Measurements from ENCODE around the gene ZSCAN4.

ZSCAN4 gene

DNA sequence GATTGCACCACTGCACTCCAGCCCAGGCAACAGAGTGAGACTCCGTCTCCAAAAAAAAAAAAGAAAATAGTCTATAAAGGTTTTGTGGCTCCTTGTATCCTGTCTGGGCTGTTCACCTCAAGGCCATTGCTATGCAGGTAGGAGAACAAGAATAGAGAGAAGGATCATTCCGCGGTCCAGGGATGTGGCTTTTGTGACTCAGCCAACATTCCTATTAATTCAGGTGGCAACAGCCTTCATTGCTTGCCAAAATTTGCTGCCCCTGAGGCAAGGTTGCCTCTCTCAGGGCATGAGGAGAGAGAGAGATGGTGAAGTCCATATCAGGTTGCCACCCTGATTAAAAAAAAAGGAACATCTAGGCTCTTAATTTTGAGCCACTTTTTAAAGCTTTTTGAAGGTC is 21.0 kb downstream of the ZSCAN4 start:
- H3K36me3 ChIP-seq (replicated peaks; ENCODE audit: insufficient read depth, low read length), result peaks cover 28% of the 10 kb centered on the region
- H3K9me3 ChIP-seq (replicated peaks; ENCODE audit: insufficient read depth, low read length), result no peaks in the 10 kb centered on the region
- no peak overlapping the region for H3K27ac ChIP-seq (ENCODE audit: low read length)
- no peak overlapping the region for H3K4me2 ChIP-seq (ENCODE audit: low read depth, low read length)
- H3K27me3 ChIP-seq (replicated peaks; ENCODE audit: insufficient read depth, low read length), result no peaks in the 10 kb centered on the region
- no peak for TF ChIP-seq EZH2 (optimal IDR thresholded peaks at IDR 0.05; ENCODE audit: low read depth, low read length)
- TF ChIP-seq EZH2phosphoT487 (IDR thresholded peaks at IDR 0.05; ENCODE audit: low read length), result no peak
- no peak for TF ChIP-seq CTCF (IDR thresholded peaks at IDR 0.05; ENCODE audit: low read length)
- no peaks in the 10 kb centered on the region; the same call in 1 of the 2 replicates for H3F3A ChIP-seq (ENCODE audit: insufficient read depth, low read length)
- no peaks in the 10 kb centered on the region for H3K4me1 ChIP-seq (ENCODE audit: low read length)
- DNase-seq, result no peak
- peaks cover 7% of the 10 kb centered on the region; the same call in 1 of the 2 replicates for H3K79me2 ChIP-seq (ENCODE audit: low read length)
- no peaks in the 10 kb centered on the region for H3K9me2 ChIP-seq (replicated peaks; ENCODE audit: insufficient read depth, low read length)
- no peak overlapping the region for H3K4me3 ChIP-seq (ENCODE audit: low read length)
- H4K20me1 ChIP-seq (ENCODE audit: insufficient read depth, low read length), result no peaks in the 10 kb centered on the region
- no peak overlapping the region for H3K9ac ChIP-seq (ENCODE audit: low read length)
- H2AFZ ChIP-seq (ENCODE audit: low read length), result no peak overlapping the region

- no peak for DNase-seq
- no peak overlapping the region for H3K4me3 ChIP-seq (ENCODE audit: low read length)
- no peak overlapping the region for H3K4me2 ChIP-seq (ENCODE audit: low read depth, low read length)
- H3K9me3 ChIP-seq (replicated peaks; ENCODE audit: insufficient read depth, low read length), result no peaks in the 10 kb centered on the region
- H2AFZ ChIP-seq (ENCODE audit: low read length), result no peak overlapping the region
- no peaks in the 10 kb centered on the region for H3K4me1 ChIP-seq (ENCODE audit: low read length)
- no peaks in the 10 kb centered on the region for H3K27me3 ChIP-seq (replicated peaks; ENCODE audit: insufficient read depth, low read length)
- H3K9me2 ChIP-seq (replicated peaks; ENCODE audit: insufficient read depth, low read length), result no peaks in the 10 kb centered on the region
- no peaks in the 10 kb centered on the region for H4K20me1 ChIP-seq (ENCODE audit: insufficient read depth, low read length)
- H3K27ac ChIP-seq (ENCODE audit: low read length), result no peak overlapping the region
- H3K79me2 ChIP-seq (ENCODE audit: low read length), result no peaks in the 10 kb centered on the region
- no peaks in the 10 kb centered on the region for H3K36me3 ChIP-seq (replicated peaks; ENCODE audit: insufficient read depth, low read length)
- no peak overlapping the region for H3K9ac ChIP-seq (ENCODE audit: low read length)
- no peaks in the 10 kb centered on the region for H3F3A ChIP-seq (ENCODE audit: insufficient read depth, low read length)
- TF ChIP-seq EZH2phosphoT487 (IDR thresholded peaks at IDR 0.05; ENCODE audit: low read length) (no peak), CTCF (IDR thresholded peaks at IDR 0.05; ENCODE audit: low read length) (no peak)
Observed at GRCh38 chr19:57701625-57702024, 32.9 kb downstream of the ZSCAN4 start.

- Histone ChIP-seq H3K79me2 (ENCODE audit: low read length) (no peaks in the 10 kb centered on the region), H3K36me3 (replicated peaks; ENCODE audit: insufficient read depth, low read length) (no peaks in the 10 kb centered on the region), H3K9me3 (replicated peaks; ENCODE audit: insufficient read depth, low read length) (no peaks in the 10 kb centered on the region)
Observed at GRCh38 chr19:57706346-57706745, 37.6 kb downstream of the ZSCAN4 start.

More at GRCh38 chr19:57706346-57706745, 37.6 kb downstream of the ZSCAN4 start:
- Histone ChIP-seq H3K4me2 (ENCODE audit: low read depth, low read length) (no peak overlapping the region), H3K27ac (ENCODE audit: low read length) (no peak overlapping the region), H4K20me1 (ENCODE audit: insufficient read depth, low read length) (no peaks in the 10 kb centered on the region), H3K27me3 (replicated peaks; ENCODE audit: insufficient read depth, low read length) (no peaks in the 10 kb centered on the region), H2AFZ (ENCODE audit: low read length) (no peak overlapping the region), H3K4me3 (ENCODE audit: low read length) (no peak overlapping the region), H3K9ac (ENCODE audit: low read length) (no peak overlapping the region), H3F3A (ENCODE audit: insufficient read depth, low read length) (no peaks in the 10 kb centered on the region), H3K9me2 (replicated peaks; ENCODE audit: insufficient read depth, low read length) (no peaks in the 10 kb centered on the region), H3K4me1 (ENCODE audit: low read length) (no peaks in the 10 kb centered on the region)
- TF ChIP-seq EZH2 (optimal IDR thresholded peaks at IDR 0.05; ENCODE audit: low read depth, low read length), result no peak
- no peak for TF ChIP-seq EZH2phosphoT487 (IDR thresholded peaks at IDR 0.05; ENCODE audit: low read length)
- no peak for TF ChIP-seq CTCF (IDR thresholded peaks at IDR 0.05; ENCODE audit: low read length)
- no peak for DNase-seq

All from MM.1S (cell line).